H1 (cell line): Measurements from ENCODE around the gene SBF1. TPM values are rescaled to one million over a fixed set of nuclear protein-coding genes. Genes with fewer than 3 reads are reported as not detected.

Experiments
- CTCF ChIA-PET: fragments of 300-600 bp; sonication (Branson Sonifier 250); formaldehyde crosslinking; loops from one replicate; lab custom pipeline; 2021; ENCODE audit not compliant: partially characterized antibody; lab: Charles Lee
- POLR2A ChIA-PET: fragments of 300-600 bp; sonication (Branson Sonifier 250); formaldehyde crosslinking; loops from one replicate; lab custom pipeline; 2021; ENCODE audit warnings: inconsistent platforms; ENCODE audit not compliant: partially characterized antibody; lab: Charles Lee
- DNase-seq, 2 experiments: peaks; one replicate each; pipeline versions ENCODE4 v3.0.0 to v3.0.0-alpha.2; 2010 to 2022; ENCODE audit warnings: low spot score in 2 of 2, low read depth in 1 of 2, mixed read lengths in 1 of 2
- FAIRE-seq: peaks from 2 replicates; lab custom pipeline; 2011; peaks lifted over from hg19 to GRCh38; lab: Jason Lieb, UNC
- H2AFZ ChIP-seq: 2 replicates; pipeline ENCODE4 v1.8.1; 2012; ENCODE audit warnings: low read length, inconsistent platforms
- H2AK5ac ChIP-seq: 2 replicates; pipeline ENCODE4 v1.6.1; 2013; ENCODE audit warnings: low read depth, low read length
- H2BK120ac ChIP-seq: replicated peaks from 2 replicates; pipeline ENCODE3; 2013; ENCODE audit warnings: low read depth, low read length, inconsistent platforms
- H2BK12ac ChIP-seq: 2 replicates; pipeline ENCODE4 v1.6.1; 2013; ENCODE audit warnings: low read depth, low read length
- H2BK15ac ChIP-seq: 2 replicates; pipeline ENCODE4 v1.6.1; 2013; ENCODE audit warnings: low read length
- H2BK20ac ChIP-seq: 2 replicates; pipeline ENCODE4 v1.6.1; 2013; ENCODE audit warnings: low read length
- H2BK5ac ChIP-seq: 2 replicates; pipeline ENCODE4 v1.6.1; 2013; ENCODE audit warnings: low read depth, low read length
- H3K14ac ChIP-seq: 2 replicates; pipeline ENCODE4 v1.6.1; 2013; ENCODE audit warnings: inconsistent platforms; ENCODE audit not compliant: insufficient read length
- H3K18ac ChIP-seq: 2 replicates; pipeline ENCODE4 v1.6.1; 2013; ENCODE audit warnings: low read length; ENCODE audit errors: extremely low read depth
- H3K23ac ChIP-seq: 2 replicates; pipeline ENCODE4 v1.6.1; 2013; ENCODE audit warnings: inconsistent platforms; ENCODE audit not compliant: insufficient read length
- H3K23me2 ChIP-seq: 2 replicates; pipeline ENCODE4 v1.6.1; 2013; ENCODE audit warnings: low read depth, low read length
- H3K27ac ChIP-seq: 2 replicates; pipeline ENCODE4 v1.6.1; 2011; ENCODE audit warnings: low read depth, low read length, inconsistent platforms
- H3K27me3 ChIP-seq, 4 experiments: replicated peaks in 1 of 4; 1 replicate in 1 of 4; 2 replicates in 3 of 4; pipeline versions ENCODE4 v1.6.1 to v1.8.1; 2011 to 2013; ENCODE audit warnings: low read length in 3 of 4, mild to moderate bottlenecking in 3 of 4, inconsistent platforms in 2 of 4, mixed read lengths in 2 of 4, moderate library complexity in 1 of 4; ENCODE audit not compliant: control insufficient read depth in 3 of 4, insufficient read depth in 3 of 4; ENCODE audit errors: extremely low read depth in 1 of 4
- H3K36me3 ChIP-seq, 4 experiments: 2 replicates each; pipeline versions ENCODE4 v1.6.1 to v1.8.1; 2011 to 2013; ENCODE audit warnings: mild to moderate bottlenecking in 4 of 4, low read length in 3 of 4, moderate library complexity in 2 of 4, control low read depth in 1 of 4, inconsistent platforms in 1 of 4; ENCODE audit not compliant: insufficient read depth in 4 of 4, control insufficient read depth in 2 of 4
- H3K4ac ChIP-seq: replicated peaks from 2 replicates; pipeline ENCODE3; 2013; ENCODE audit warnings: low read length, low read depth, mixed read lengths, inconsistent platforms; ENCODE audit not compliant: insufficient read length
- H3K4me1 ChIP-seq, 4 experiments: replicated peaks in 1 of 4; 1 replicate in 1 of 4; 2 replicates in 3 of 4; pipeline versions ENCODE4 v1.6.1 to v1.8.1; 2011 to 2013; ENCODE audit warnings: low read length in 3 of 4, inconsistent platforms in 2 of 4, mixed read lengths in 1 of 4; ENCODE audit not compliant: insufficient read depth in 4 of 4, control insufficient read depth in 3 of 4
- H3K4me2 ChIP-seq, 2 experiments: 2 replicates each; pipeline versions ENCODE4 v1.6.1 to v1.8.1; 2011 to 2013; ENCODE audit warnings: low read depth in 2 of 2, low read length in 2 of 2, control low read depth in 1 of 2, inconsistent platforms in 1 of 2, mild to moderate bottlenecking in 1 of 2; ENCODE audit not compliant: insufficient read depth in 1 of 2
- H3K4me3 ChIP-seq, 4 experiments: fragments of 200-600, 300-600 bp in 1 of 4; sonication (generic), shearing (Covaris generic), sonication (Bioruptor Twin) in 1 of 4; 2 replicates each; pipeline versions ENCODE4 v1.5.1 to v1.8.1; 2011 to 2016; ENCODE audit warnings: low read length in 4 of 4, low read depth in 3 of 4, control low read depth in 2 of 4, inconsistent platforms in 2 of 4, mild to moderate bottlenecking in 2 of 4, mixed read lengths in 1 of 4, moderate library complexity in 1 of 4; ENCODE audit not compliant: insufficient read depth in 2 of 4; ENCODE audit errors: extremely low read depth in 1 of 4
- H3K56ac ChIP-seq: replicated peaks from 2 replicates; pipeline ENCODE3; 2013; ENCODE audit warnings: low read depth, mild to moderate bottlenecking, mixed read lengths, low read length, inconsistent platforms; ENCODE audit not compliant: insufficient read length
- H3K79me1 ChIP-seq: 2 replicates; pipeline ENCODE4 v1.6.1; 2013; ENCODE audit warnings: low read depth, low read length, control low read depth
- H3K79me2 ChIP-seq, 2 experiments: 2 replicates each; pipeline versions ENCODE4 v1.6.1 to v1.8.1; 2012 to 2013; ENCODE audit warnings: low read length in 2 of 2, mild to moderate bottlenecking in 2 of 2, inconsistent platforms in 1 of 2; ENCODE audit not compliant: insufficient read depth in 2 of 2, control insufficient read depth in 1 of 2
- H3K9ac ChIP-seq, 4 experiments: replicated peaks in 1 of 4; 1 replicate in 1 of 4; 2 replicates in 3 of 4; pipeline versions ENCODE4 v1.6.1 to v1.8.1; 2011 to 2013; ENCODE audit warnings: low read depth in 3 of 4, low read length in 3 of 4, control low read depth in 2 of 4, mild to moderate bottlenecking in 2 of 4, moderate library complexity in 2 of 4, inconsistent platforms in 1 of 4; ENCODE audit errors: extremely low read depth in 1 of 4
- H3K9me3 ChIP-seq, 2 experiments: 2 replicates each; pipeline versions ENCODE4 v1.6.1 to v1.8.1; 2012 to 2013; ENCODE audit warnings: mild to moderate bottlenecking in 2 of 2, moderate library complexity in 2 of 2, control low read depth in 1 of 2, inconsistent platforms in 1 of 2, low read depth in 1 of 2, low read length in 1 of 2, mixed read lengths in 1 of 2; ENCODE audit not compliant: insufficient read depth in 2 of 2
- H4K20me1 ChIP-seq, 2 experiments: replicated peaks in 1 of 2; 2 replicates each; pipeline versions ENCODE3 to v1.8.1; 2011 to 2013; ENCODE audit warnings: inconsistent platforms in 2 of 2, low read length in 2 of 2, mild to moderate bottlenecking in 1 of 2; ENCODE audit not compliant: insufficient read depth in 2 of 2, control insufficient read depth in 1 of 2
- H4K5ac ChIP-seq: 2 replicates; pipeline ENCODE4 v1.6.1; 2013; ENCODE audit warnings: low read length, low read depth, mixed read lengths, inconsistent platforms; ENCODE audit not compliant: insufficient read length
- H4K8ac ChIP-seq: 2 replicates; pipeline ENCODE4 v1.8.0; 2013; ENCODE audit warnings: mild to moderate bottlenecking, moderate library complexity, low read length, inconsistent platforms; ENCODE audit not compliant: insufficient read depth; ENCODE audit errors: extremely low read depth
- H4K91ac ChIP-seq: replicated peaks from 2 replicates; pipeline ENCODE3; 2013; ENCODE audit warnings: low read length, mixed read lengths, inconsistent platforms; ENCODE audit not compliant: insufficient read length
- BACH1 ChIP-seq: IDR thresholded peaks from 2 replicates; pipeline ENCODE4 v1.6.1; 2012; ENCODE audit warnings: low read length, improper control_type of control experiment
- BRCA1 ChIP-seq: IDR thresholded peaks from 2 replicates; pipeline ENCODE4 v1.6.1; 2012; ENCODE audit warnings: low read depth, low read length, improper control_type of control experiment
- CEBPB ChIP-seq: IDR thresholded peaks from 2 replicates; pipeline ENCODE4 v1.6.1; 2012; ENCODE audit warnings: low read depth, low read length
- CHD1 ChIP-seq: IDR thresholded peaks from 2 replicates; pipeline ENCODE4 v1.6.1; 2012; ENCODE audit warnings: low read depth, low read length, improper control_type of control experiment
- CHD2 ChIP-seq: IDR thresholded peaks from 2 replicates; pipeline ENCODE4 v1.6.1; 2012; ENCODE audit warnings: low read length, improper control_type of control experiment
- EP300 ChIP-seq, 2 experiments: IDR thresholded peaks; 1 replicate in 1 of 2; 2 replicates in 1 of 2; pipeline ENCODE4 v1.6.1; 2011 to 2012; ENCODE audit warnings: low read depth in 2 of 2, low read length in 2 of 2, mild to moderate bottlenecking in 2 of 2, borderline replicate concordance in 1 of 2, inconsistent platforms in 1 of 2, moderate library complexity in 1 of 2
- HDAC2 ChIP-seq, 2 experiments: fragments of 300-600 bp in 1 of 2; sonication (generic) in 1 of 2; IDR thresholded peaks; 2 replicates each; pipeline ENCODE4 v1.6.1; 2011 to 2012; ENCODE audit warnings: low read depth in 2 of 2, low read length in 2 of 2, mild to moderate bottlenecking in 2 of 2, moderate library complexity in 2 of 2, borderline replicate concordance in 1 of 2, inconsistent platforms in 1 of 2
- RAD21 ChIP-seq, 2 experiments: IDR thresholded peaks in 1 of 2; conservative IDR thresholded peaks in 1 of 2; 2 replicates each; pipeline ENCODE4 v1.6.1; 2011; ENCODE audit warnings: low read depth in 2 of 2, low read length in 2 of 2, improper control_type of control experiment in 1 of 2, inconsistent platforms in 1 of 2, mild to moderate bottlenecking in 1 of 2, moderate library complexity in 1 of 2
- SAP30 ChIP-seq: fragments of 300-600 bp; sonication (generic); IDR thresholded peaks from 2 replicates; pipeline ENCODE4 v1.7.1; 2012; ENCODE audit warnings: low read length, moderate library complexity, mild to moderate bottlenecking, inconsistent platforms; ENCODE audit not compliant: insufficient read depth, insufficient replicate concordance
- SP2 ChIP-seq: IDR thresholded peaks from 2 replicates; pipeline ENCODE4 v1.6.1; 2012; ENCODE audit warnings: mild to moderate bottlenecking, low read length, inconsistent platforms
- SP4 ChIP-seq: IDR thresholded peaks from 2 replicates; pipeline ENCODE4 v1.6.1; 2012; ENCODE audit warnings: low read length, inconsistent platforms
- SUZ12 ChIP-seq: fragments of 200-600 bp; sonication (generic); IDR thresholded peaks from 2 replicates; pipeline ENCODE4 v1.6.1; 2012; ENCODE audit warnings: mild to moderate bottlenecking, inconsistent platforms, low read length, moderate library complexity, mixed read lengths
- TAF1 ChIP-seq: IDR thresholded peaks from 2 replicates; pipeline ENCODE4 v1.6.1; 2011; ENCODE audit warnings: mild to moderate bottlenecking, low read depth, low read length
- WGBS, 2 experiments: shearing (Covaris generic) in 1 of 2; methylation state at CpG; one replicate each; pipeline versions ENCODE4 v1.1.6 to v1.1.7; 2013 to 2015; ENCODE audit warnings: low lambda C conversion rate in 2 of 2, mixed read lengths in 2 of 2, inconsistent platforms in 1 of 2, low coverage in 1 of 2, missing lambda C conversion rate in 1 of 2; ENCODE audit not compliant: insufficient replicate concordance in 2 of 2, insufficient coverage in 1 of 2, insufficient read length in 1 of 2; ENCODE audit errors: extremely low coverage in 1 of 2, missing lambda C conversion rate in 1 of 2; 5-methylcytosine and 5-hydroxymethylcytosine counted together
- polyA plus RNA-seq, 7 experiments: library from polyadenylated mRNA; depleted of rRNA in 3 of 7; stranded (reverse) in 5 of 7; unstranded in 2 of 7; fragments of >200 nt in 5 of 7; fragments of 200-250 nt in 2 of 7; gene quantifications; 1 replicate in 5 of 7; 2 replicates in 1 of 7; 4 replicates in 1 of 7; pipeline versions ENCODE4 v1.2.1 to v1.2.3, GENCODE V29; 2011 to 2013; ENCODE audit warnings: missing spikeins in 2 of 7, mixed read lengths in 2 of 7
- total RNA-seq: library from RNA; stranded (reverse); fragmentation: NEBNext Ultra II Directional; extraction: Animal tissue kit (Norgen Biotek cat#: 25700); gene quantifications from 2 replicates; pipeline ENCODE4 v1.2.1, GENCODE V29; 2021
- TF ChIP-seq, protein P1 (sequence below): IDR thresholded peaks from 2 replicates; pipeline ENCODE4 v1.6.1; 2012; ENCODE audit warnings: inconsistent platforms

The SBF1 gene
- total and polyA plus RNA-seq, 2 of the 8 experiments (the other 6 are each of a cell fraction or from before 2014, with no cell fraction given): 29.1 to 71.5 TPM

DNA sequence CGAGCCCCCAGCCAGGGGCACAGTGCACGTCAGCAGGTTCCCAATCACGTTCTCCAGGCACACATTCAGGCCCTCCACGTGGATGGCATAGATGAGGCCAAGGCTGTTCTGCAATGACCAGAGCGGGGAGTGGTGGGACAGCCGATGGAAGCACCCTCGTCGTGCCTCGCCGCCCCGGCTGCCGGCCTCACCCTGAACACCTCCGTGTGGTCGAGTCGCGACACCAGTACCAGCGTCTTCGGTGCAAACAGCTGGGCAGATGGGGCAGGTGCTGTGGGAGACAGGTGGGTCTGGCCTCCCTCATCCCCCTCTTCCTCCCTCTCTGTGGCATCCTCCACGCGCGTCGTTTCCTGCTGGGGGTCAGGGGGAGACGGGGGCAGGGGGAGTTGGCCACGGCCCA, 7.5 kb downstream of the SBF1 start:
- Histone ChIP-seq H4K5ac (no peak overlapping the region), H3K4ac (no peak overlapping the region), H2BK15ac (no peak overlapping the region), H3K79me1 (peaks cover 22% of the 10 kb centered on the region), H3K56ac (no peak overlapping the region), H3K14ac (no peak overlapping the region), H4K91ac (no peak overlapping the region), H3K4me2 (no peak overlapping the region), H3K36me3 (peaks cover 23 to 51% (median 39%) of the 10 kb centered on the region in 4 experiments), H2BK120ac (no peak overlapping the region), H4K20me1 (peaks cover 25 to 52% of the 10 kb centered on the region in 2 experiments), H2BK5ac (no peak overlapping the region), H2AFZ (no peak overlapping the region), H3K4me3 (no peak overlapping the region), H2BK20ac (no peak overlapping the region), H3K23ac (no peak overlapping the region), H3K18ac (no peak overlapping the region), H3K4me1 (peaks cover 0 to 13% (median 9%) of the 10 kb centered on the region in 4 experiments; a peak in 6 of 7 replicates), H3K27me3 (no peaks in the 10 kb centered on the region), H3K9ac (no peak overlapping the region), H3K27ac (no peak overlapping the region; the same call in 1 of the 2 replicates), H4K8ac (no peak overlapping the region), H3K9me3 (no peaks in the 10 kb centered on the region), H3K79me2 (peaks cover 0 to 39% of the 10 kb centered on the region in 2 experiments; a peak in 3 of 4 replicates), H3K23me2 (no peaks in the 10 kb centered on the region; the same call in 1 of the 2 replicates), H2BK12ac (no peak overlapping the region), H2AK5ac (no peak overlapping the region)
- no peak for FAIRE-seq
- 91% methylated on average over 23 of the region's 24 CpGs; no CpG with 5 or more reads in 1 of the 2 experiments for WGBS, 2 experiments
- ChIA-PET POLR2A (interaction anchor here (1.1 to 3.0 kb wide), 5 partner anchors 16 to 74 kb away, joined by 3 to 9 read pairs (median 6); no protein-coding TSS in a partner anchor), CTCF (interaction anchor here (1.2 to 9.1 kb wide), 5 partner anchors 10 to 68 kb away, joined by 3 to 60 read pairs (median 5); partner anchors contain the start of gene SCO2)
- no peak for DNase-seq
- no peak for TF ChIP-seq SP4
- TF ChIP-seq TAF1: no peak
- TF ChIP-seq HDAC2 (IDR thresholded peaks at IDR 0.05; ENCODE audit: borderline replicate concordance in 1 of 2, low read depth in 2 of 2, low read length in 2 of 2): no peak
- TF ChIP-seq, protein P1, sequence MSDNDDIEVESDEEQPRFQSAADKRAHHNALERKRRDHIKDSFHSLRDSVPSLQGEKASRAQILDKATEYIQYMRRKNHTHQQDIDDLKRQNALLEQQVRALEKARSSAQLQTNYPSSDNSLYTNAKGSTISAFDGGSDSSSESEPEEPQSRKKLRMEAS: no peak
- TF ChIP-seq CHD1: no peak
- TF ChIP-seq BACH1: no peak
- no peak for TF ChIP-seq CHD2
- TF ChIP-seq CEBPB: no peak
- no peak for TF ChIP-seq RAD21 (IDR thresholded peaks at IDR 0.05 in 1 of 2, conservative IDR thresholded peaks at IDR 0.05 in 1 of 2; ENCODE audit: low read depth in 2 of 2, low read length in 2 of 2)
- no peak for TF ChIP-seq EP300 (IDR thresholded peaks at IDR 0.05; ENCODE audit: borderline replicate concordance in 1 of 2, low read depth in 2 of 2, low read length in 2 of 2)
- TF ChIP-seq BRCA1: no peak
- TF ChIP-seq SAP30: no peak
- TF ChIP-seq SP2: no peak
- no peak for TF ChIP-seq SUZ12
